K562 (cell line): ENCODE data around the gene OCEL1. TPM values are rescaled to one million over a fixed set of nuclear protein-coding genes. Genes with fewer than 3 reads are reported as not detected.

Experiments used
- CBX3 ChIP-seq, 2 experiments: IDR thresholded peaks; 1 replicate in 1 of 2; 2 replicates in 1 of 2; pipeline ENCODE4 v1.6.1; 2012; ENCODE audit warnings: inconsistent platforms in 2 of 2, low read length in 2 of 2, borderline replicate concordance in 1 of 2, control low read depth in 1 of 2
- CGGBP1 ChIP-seq: fragments of 250-450 bp; sonication (Bioruptor Pico); IDR thresholded peaks from 2 replicates; pipeline ENCODE4 v1.9.0; 2021; ENCODE audit warnings: mild to moderate bottlenecking
- CHD2 ChIP-seq: IDR thresholded peaks from 2 replicates; pipeline ENCODE4 v1.6.1; 2011; ENCODE audit warnings: low read depth, low read length
- DNMT1 ChIP-seq: fragments of 450-650 bp; IDR thresholded peaks from 2 replicates; pipeline ENCODE4 v1.6.1; 2016; ENCODE audit warnings: antibody characterized with exemption, mild to moderate bottlenecking
- ELF2 ChIP-seq: fragments of 250-450 bp; sonication (Bioruptor Pico); IDR thresholded peaks from 2 replicates; pipeline ENCODE4 v1.5.0; 2021; ENCODE audit warnings: mild to moderate bottlenecking
- GATAD2A ChIP-seq: fragments of 450-650 bp; IDR thresholded peaks from 2 replicates; pipeline ENCODE4 v1.6.1; 2017
- HBP1 ChIP-seq: fragments of 450-650 bp; formaldehyde crosslinking; IDR thresholded peaks from 2 replicates; pipeline ENCODE4 v1.4.0; 2022; ENCODE audit warnings: missing genetic modification characterization
- ID3 ChIP-seq, 2 experiments: fragments of 250-450 bp in 1 of 2; fragments of 450-650 bp in 1 of 2; sonication (Bioruptor Pico) in 1 of 2; IDR thresholded peaks; 2 replicates each; pipeline versions ENCODE4 v1.6.1 to v1.8.0; 2016 to 2021; ENCODE audit warnings: mild to moderate bottlenecking in 2 of 2, moderate library complexity in 2 of 2, missing compliant biosample characterization in 1 of 2, missing genetic modification characterization in 1 of 2
- KLF1 ChIP-seq: fragments of 450-650 bp; IDR thresholded peaks from 2 replicates; pipeline ENCODE4 v1.6.1; 2016; ENCODE audit warnings: missing genetic modification characterization, missing compliant biosample characterization
- NR2C2 ChIP-seq, 2 experiments: fragments of 200-800 bp in 1 of 2; sonication (Bioruptor generic) in 1 of 2; sonication (generic) in 1 of 2; formaldehyde crosslinking in 1 of 2; IDR thresholded peaks; 2 replicates each; pipeline versions ENCODE4 v1.6.1 to v1.8.0; 2016 to 2022; ENCODE audit warnings: mild to moderate bottlenecking in 1 of 2, missing compliant biosample characterization in 1 of 2, missing genetic modification characterization in 1 of 2, missing genetic modification reagents in 1 of 2
- PHF8 ChIP-seq: fragments of 200-600 bp; sonication (generic); IDR thresholded peaks from 2 replicates; pipeline ENCODE4 v1.6.1; 2012; ENCODE audit warnings: mixed run types, mild to moderate bottlenecking, inconsistent platforms, low read length, moderate library complexity, borderline replicate concordance
- STAT5B ChIP-seq: fragments of 250-450 bp; sonication (Bioruptor Pico); IDR thresholded peaks from 2 replicates; pipeline ENCODE4 v1.8.0; 2021; ENCODE audit warnings: mild to moderate bottlenecking, inconsistent platforms
- TFAM ChIP-seq: fragments of 250-450 bp; sonication (Bioruptor Pico); conservative IDR thresholded peaks from 2 replicates; pipeline ENCODE4 v1.5.0; 2021; ENCODE audit warnings: mild to moderate bottlenecking, moderate library complexity
- TFAP4 ChIP-seq: sonication (generic); formaldehyde crosslinking; IDR thresholded peaks from 2 replicates; pipeline ENCODE4 v1.8.0; 2022; ENCODE audit warnings: missing genetic modification reagents, mild to moderate bottlenecking, moderate library complexity, borderline replicate concordance
- ZBTB2 ChIP-seq: fragments of 450-650 bp; IDR thresholded peaks from 2 replicates; pipeline ENCODE4 v1.6.1; 2016; ENCODE audit warnings: antibody characterized with exemption
- ZC3H11A ChIP-seq: IDR thresholded peaks from 2 replicates; pipeline ENCODE4 v1.6.1; 2012; ENCODE audit warnings: low read depth, low read length, improper control_type of control experiment
- ZNF511 ChIP-seq: sonication (generic); formaldehyde crosslinking; IDR thresholded peaks from 2 replicates; pipeline ENCODE4 v1.8.0; 2022; ENCODE audit warnings: mild to moderate bottlenecking, missing genetic modification reagents
- ZNF764 ChIP-seq: fragments of 250-450 bp; sonication (Bioruptor Pico); IDR thresholded peaks from 2 replicates; pipeline ENCODE4 v1.4.0; 2020; ENCODE audit warnings: low read depth, mild to moderate bottlenecking, moderate library complexity
- ZNF766 ChIP-seq: fragments of 200-800 bp; sonication (Bioruptor generic); conservative IDR thresholded peaks from 2 replicates; pipeline ENCODE4 v1.6.1; 2016; ENCODE audit warnings: missing genetic modification characterization, missing compliant biosample characterization
- polyA plus RNA-seq, 8 experiments: library from polyadenylated mRNA; depleted of rRNA in 4 of 8; stranded (reverse) in 5 of 8; unstranded in 3 of 8; fragments of >200 nt; fragmentation: Nextera tagmentation in 2 of 8; fragmentation: Illumina TruSeq in 1 of 8; extraction: Ambion mirVana in 2 of 8; extraction: Trizol in 1 of 8; gene quantifications; 2 replicates each; pipeline versions ENCODE4 v1.2.1 to v1.2.3, GENCODE V29; 2011 to 2014; ENCODE audit warnings: inconsistent platforms in 1 of 8, missing spikeins in 1 of 8
- total RNA-seq, 7 experiments: library from RNA; depleted of rRNA in 6 of 7; stranded (reverse); fragments of >200 nt in 6 of 7; fragmentation: Illumina TruSeq in 2 of 7; extraction: Trizol in 2 of 7; gene quantifications; 2 replicates each; pipeline versions ENCODE4 v1.2.1 to v1.2.3, GENCODE V29; 2011 to 2021; ENCODE audit warnings: low replicate concordance in 1 of 7

The OCEL1 gene
- total and polyA plus RNA-seq, 9 of the 15 experiments (the other 6 are each of a cell fraction or from before 2014, with no cell fraction given) = 8.0 to 38.0 (median 12.4) TPM

- TF ChIP-seq ZNF511 (CRISPR knock-in tag) (no peak), ZNF766 (CRISPR knock-in tag) (peak; percentile 97), GATAD2A (no peak), PHF8 (peak; percentile 85), TFAM (CRISPR knock-in tag) (no peak), CHD2 (peak; percentile 87), ZBTB2 (no peak), KLF1 (tag) (no peak), NR2C2 (CRISPR knock-in tag; IDR thresholded peaks at IDR 0.05) (0 out of 2 replicates have a peak, but pooled peaks have one; percentile 35), NR2C2 (tag; IDR thresholded peaks at IDR 0.05) (peak; percentile 85), CBX3 (IDR thresholded peaks at IDR 0.05; ENCODE audit: borderline replicate concordance in 1 of 2, low read length in 2 of 2) (no peak), ELF2 (CRISPR knock-in tag) (no peak), CGGBP1 (no peak), DNMT1 (no peak), STAT5B (CRISPR knock-in tag) (no peak), TFAP4 (CRISPR knock-in tag) (peak; percentile 79), ID3 (CRISPR knock-in tag; IDR thresholded peaks at IDR 0.05) (no peak), ID3 (tag; IDR thresholded peaks at IDR 0.05) (no peak), HBP1 (CRISPR knock-in tag) (0 out of 2 replicates have a peak, but pooled peaks have one; percentile 28), ZNF764 (CRISPR knock-in tag) (no peak), ZC3H11A (no peak)
Measured at GRCh38 chr19:17266975-17267788, 41.2 kb downstream of the OCEL1 start, which contains the start of gene BABAM1 (continued).
